OCI-LY7 (cell line): ENCODE measurements around the gene PTAFR. TPM values are rescaled to one million over a fixed set of nuclear protein-coding genes. Genes with fewer than 3 reads are reported as not detected.
A peak's percentile ranks its signal among the peaks of the same experiment; 100 is the strongest.

Source experiments
- BruUV-seq: library from RNA; stranded (reverse); fragments of 400-500 nt; replicated peaks from 2 replicates; lab custom pipeline; 2021; lab: Mats Ljungman, UMichigan
- CTCF ChIA-PET: fragments of 300-600 bp; sonication (Branson Sonifier 250); formaldehyde crosslinking; loops from one replicate; lab custom pipeline; 2022; ENCODE audit warnings: antibody characterized with exemption; ENCODE audit not compliant: unreplicated experiment; lab: Charles Lee
- POLR2A ChIA-PET: fragments of 300-600 bp; sonication (Branson Sonifier 250); formaldehyde crosslinking; loops from one replicate; lab custom pipeline; 2022; ENCODE audit warnings: antibody characterized with exemption; lab: Charles Lee
- DNase-seq: peaks from one replicate; pipeline ENCODE4 v3.0.0-alpha.2; 2015; ENCODE audit warnings: low spot score
- H2AFZ ChIP-seq: fragments of 200-600 bp; sonication (generic), shearing (Covaris generic); 2 replicates; pipeline ENCODE4 v1.6.1; 2014; ENCODE audit warnings: mild to moderate bottlenecking, antibody characterized with exemption, low read length, moderate library complexity
- H3K27ac ChIP-seq: fragments of 200-600 bp; sonication (generic); 2 replicates; pipeline ENCODE4 v1.5.1; 2014; ENCODE audit warnings: mixed run types, low read depth, mild to moderate bottlenecking, moderate library complexity, low read length, inconsistent platforms; ENCODE audit not compliant: poor library complexity, severe bottlenecking
- H3K36me3 ChIP-seq: fragments of 200-600 bp; sonication (generic); 2 replicates; pipeline ENCODE4 v1.6.1; 2014; ENCODE audit warnings: mild to moderate bottlenecking, antibody characterized with exemption, low read length, moderate library complexity, mixed read lengths; ENCODE audit not compliant: insufficient read depth
- H3K4me1 ChIP-seq: fragments of 200-600 bp; sonication (generic); 2 replicates; pipeline ENCODE4 v1.5.1; 2014; ENCODE audit warnings: mild to moderate bottlenecking, low read length; ENCODE audit not compliant: insufficient read depth, poor library complexity, severe bottlenecking
- H3K4me2 ChIP-seq: fragments of 200-600 bp; sonication (generic); 2 replicates; pipeline ENCODE4 v1.6.1; 2014; ENCODE audit warnings: mild to moderate bottlenecking, low read length
- H3K4me3 ChIP-seq: fragments of 200-600 bp; sonication (generic); 2 replicates; pipeline ENCODE4 v1.5.1; 2014; ENCODE audit warnings: mild to moderate bottlenecking, low read depth, low read length; ENCODE audit not compliant: poor library complexity, severe bottlenecking
- H3K79me2 ChIP-seq: fragments of 200-600 bp; sonication (generic); 2 replicates; pipeline ENCODE4 v1.6.1; 2016; ENCODE audit warnings: low read depth, mild to moderate bottlenecking, low read length, moderate library complexity, mixed read lengths; ENCODE audit not compliant: insufficient read depth
- H3K9me2 ChIP-seq: fragments of 200-600 bp; sonication (generic); 2 replicates; pipeline ENCODE4 v1.6.1; 2016; ENCODE audit warnings: mild to moderate bottlenecking, low read length, mixed read lengths; ENCODE audit not compliant: insufficient read depth
- H3K9me3 ChIP-seq: fragments of 200-600 bp; sonication (generic); 2 replicates; pipeline ENCODE4 v1.6.1; 2014; ENCODE audit warnings: mild to moderate bottlenecking, mixed run types, low read length, mixed read lengths
- H4K20me1 ChIP-seq: fragments of 200-600 bp; sonication (generic); 2 replicates; pipeline ENCODE4 v1.6.1; 2014; ENCODE audit warnings: mild to moderate bottlenecking, antibody characterized with exemption, low read length, moderate library complexity, mixed read lengths; ENCODE audit not compliant: insufficient read depth
- EZH2phosphoT487 ChIP-seq: fragments of 200-600 bp; sonication (generic); IDR thresholded peaks from 2 replicates; pipeline ENCODE4 v1.6.1; 2018; ENCODE audit warnings: low read depth, borderline replicate concordance, mild to moderate bottlenecking, mixed run types, antibody characterized with exemption, low read length, moderate library complexity, mixed read lengths
- intact Hi-C: fragments of 100-400 bp; cut with micrococcal nuclease; formaldehyde crosslinking; loops from one replicate; pipeline ENCODE4 v1.10.0; 2022; ENCODE audit not compliant: unreplicated experiment
- total RNA-seq, 2 experiments: library from RNA; depleted of rRNA in 1 of 2; stranded (reverse); fragments of >200 nt in 1 of 2; shearing (Covaris generic) in 1 of 2; gene quantifications; 2 replicates each; pipeline ENCODE4 v1.2.3, GENCODE V29; 2014 to 2022
- TF ChIP-seq, protein P1 (sequence below): fragments of 200-600 bp; sonication (generic); conservative IDR thresholded peaks from 2 replicates; pipeline ENCODE4 v1.5.1; 2014; ENCODE audit warnings: mild to moderate bottlenecking, antibody characterized with exemption, low read length, moderate library complexity, mixed read lengths

PTAFR gene
- total RNA-seq, 2 experiments from 2014 or later = 8.0 to 32.8 TPM

DNA sequence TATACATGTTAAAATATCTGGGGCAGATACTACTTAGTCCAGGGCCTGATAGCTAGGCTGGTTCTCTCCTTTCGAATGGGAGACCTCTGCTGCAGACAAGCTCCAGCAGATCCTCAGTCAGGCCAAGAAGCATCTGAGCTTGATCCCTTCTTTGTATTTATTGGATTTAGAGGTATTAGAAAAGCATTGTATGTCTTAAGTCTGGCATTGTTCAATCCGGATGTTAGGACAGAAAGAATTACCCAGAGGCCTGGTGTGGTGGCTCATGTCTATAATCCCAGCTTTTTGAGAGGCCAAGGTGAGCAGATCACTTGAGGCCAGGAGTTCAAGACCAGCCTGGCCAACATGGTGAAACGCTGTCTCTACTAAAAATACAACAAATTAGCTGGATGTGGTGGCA, 66.9 kb downstream of the PTAFR start:
- Histone ChIP-seq H4K20me1 (no peaks in the 10 kb centered on the region), H3K4me2 (no peak overlapping the region), H3K36me3 (no peaks in the 10 kb centered on the region), H3K9me3 (no peaks in the 10 kb centered on the region), H3K4me3 (no peak overlapping the region), H2AFZ (no peak overlapping the region), H3K27ac (no peak overlapping the region), H3K4me1 (peaks cover 9% of the 10 kb centered on the region), H3K79me2 (no peaks in the 10 kb centered on the region), H3K9me2 (no peaks in the 10 kb centered on the region)
- intact Hi-C loops = no loop called here
- no peak for DNase-seq
- TF ChIP-seq, protein P1, sequence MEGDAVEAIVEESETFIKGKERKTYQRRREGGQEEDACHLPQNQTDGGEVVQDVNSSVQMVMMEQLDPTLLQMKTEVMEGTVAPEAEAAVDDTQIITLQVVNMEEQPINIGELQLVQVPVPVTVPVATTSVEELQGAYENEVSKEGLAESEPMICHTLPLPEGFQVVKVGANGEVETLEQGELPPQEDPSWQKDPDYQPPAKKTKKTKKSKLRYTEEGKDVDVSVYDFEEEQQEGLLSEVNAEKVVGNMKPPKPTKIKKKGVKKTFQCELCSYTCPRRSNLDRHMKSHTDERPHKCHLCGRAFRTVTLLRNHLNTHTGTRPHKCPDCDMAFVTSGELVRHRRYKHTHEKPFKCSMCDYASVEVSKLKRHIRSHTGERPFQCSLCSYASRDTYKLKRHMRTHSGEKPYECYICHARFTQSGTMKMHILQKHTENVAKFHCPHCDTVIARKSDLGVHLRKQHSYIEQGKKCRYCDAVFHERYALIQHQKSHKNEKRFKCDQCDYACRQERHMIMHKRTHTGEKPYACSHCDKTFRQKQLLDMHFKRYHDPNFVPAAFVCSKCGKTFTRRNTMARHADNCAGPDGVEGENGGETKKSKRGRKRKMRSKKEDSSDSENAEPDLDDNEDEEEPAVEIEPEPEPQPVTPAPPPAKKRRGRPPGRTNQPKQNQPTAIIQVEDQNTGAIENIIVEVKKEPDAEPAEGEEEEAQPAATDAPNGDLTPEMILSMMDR = no peak
- no peak for TF ChIP-seq EZH2phosphoT487
- ChIA-PET CTCF (interaction anchor here (0.6 kb wide), 1 partner anchor 18 kb away, joined by 3 read pairs; no protein-coding TSS in a partner anchor), POLR2A (interaction anchor here (1.2 to 2.9 kb wide), 4 partner anchors 10 to 38 kb away, joined by 4 to 8 read pairs (median 6); no protein-coding TSS in a partner anchor)
- no TSS peak for BruUV-seq

DNA sequence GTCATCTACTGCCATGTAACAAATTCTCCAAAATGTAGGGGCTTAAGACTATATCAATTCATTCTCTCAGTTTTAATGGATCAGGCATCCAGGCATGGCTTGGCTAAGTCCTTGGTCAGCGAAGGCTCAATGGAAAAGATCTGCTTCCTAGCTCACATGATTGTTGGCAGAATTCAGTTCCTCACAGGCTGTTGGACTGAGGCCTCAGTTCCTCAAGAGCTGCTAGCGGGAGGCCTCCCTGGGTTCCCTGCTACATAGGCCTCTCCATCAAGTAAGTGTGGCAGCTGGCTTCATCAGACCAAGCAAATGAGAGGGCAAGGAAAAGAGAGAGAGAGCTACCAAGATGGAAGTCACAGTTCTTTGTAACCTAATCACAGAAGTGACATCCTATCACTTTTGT, 68.5 kb downstream of the PTAFR start:
- Histone ChIP-seq H4K20me1 (no peaks in the 10 kb centered on the region), H3K4me2 (no peak overlapping the region), H3K4me1 (peaks cover 9% of the 10 kb centered on the region), H3K9me2 (no peaks in the 10 kb centered on the region), H3K9me3 (no peaks in the 10 kb centered on the region), H2AFZ (no peak overlapping the region), H3K4me3 (no peak overlapping the region), H3K36me3 (no peaks in the 10 kb centered on the region), H3K27ac (no peak overlapping the region), H3K79me2 (no peaks in the 10 kb centered on the region)
- ChIA-PET CTCF (no interaction called here), POLR2A (interaction anchor here (0.6 to 1.0 kb wide), 2 partner anchors 29 to 30 kb away, joined by 5 read pairs; no protein-coding TSS in a partner anchor)
- BruUV-seq = no TSS peak
- DNase-seq = no peak
- TF ChIP-seq, protein P1 = no peak
- TF ChIP-seq EZH2phosphoT487 = no peak
- intact Hi-C loops = no loop called here

DNA sequence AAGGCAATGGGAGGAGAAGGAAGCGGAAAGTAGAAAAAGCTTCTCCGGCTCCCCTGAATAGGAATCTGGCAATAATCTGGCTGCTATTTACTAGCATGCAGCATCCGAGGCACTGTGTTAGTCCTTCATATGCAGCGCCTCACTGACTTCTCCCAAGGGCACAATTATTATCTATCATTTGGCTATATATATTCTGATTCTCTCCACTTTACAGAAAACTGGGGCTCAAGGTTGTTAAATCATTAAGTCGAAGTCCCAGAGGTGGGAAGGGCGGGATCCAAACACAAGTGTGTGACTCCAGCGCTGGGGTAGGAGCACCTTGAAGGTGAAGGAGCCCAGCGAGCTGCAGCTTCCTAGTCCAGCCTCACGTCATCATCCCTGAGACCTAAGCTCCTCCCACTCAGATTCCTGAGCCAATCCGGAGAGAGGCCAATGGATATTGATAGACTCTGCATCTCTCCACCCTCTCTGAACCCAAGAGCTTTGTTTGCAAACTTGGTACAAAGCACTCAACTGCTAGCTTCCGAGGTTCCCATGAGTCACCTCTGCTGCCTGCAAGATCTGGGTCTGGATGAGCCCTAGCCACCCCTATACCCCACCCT, 71.5 kb downstream of the PTAFR start:
- Histone ChIP-seq H3K9me2 (no peaks in the 10 kb centered on the region), H3K4me1 (no peaks in the 10 kb centered on the region), H3K4me3 (no peak overlapping the region), H2AFZ (peak overlapping the region; percentile 32; the same call in 1 of the 2 replicates), H3K9me3 (no peaks in the 10 kb centered on the region), H3K4me2 (no peak overlapping the region), H3K79me2 (no peaks in the 10 kb centered on the region), H4K20me1 (no peaks in the 10 kb centered on the region), H3K36me3 (no peaks in the 10 kb centered on the region), H3K27ac (no peak overlapping the region)
- no TSS peak for BruUV-seq
- POLR2A ChIA-PET = interaction anchor here (0.7 to 1.6 kb wide), 4 partner anchors 9 to 17 kb away, joined by 3 to 5 read pairs (median 3); partner anchors contain the start of gene EYA3
- no peak for DNase-seq
- intact Hi-C loops = no loop called here
- CTCF ChIA-PET = no interaction called here
- TF ChIP-seq, protein P1 = no peak
- TF ChIP-seq EZH2phosphoT487 = no peak
